Measurements from ENCODE around the gene C6orf47. TPM values are rescaled to one million over a fixed set of nuclear protein-coding genes. Genes with fewer than 3 reads are reported as not detected.

Gene C6orf47
- total and polyA plus RNA-seq, 2 of the 13 experiments (the other 11 are each of a cell fraction or from before 2014, with no cell fraction given), result 1.7 to 18.1 TPM

DNA sequence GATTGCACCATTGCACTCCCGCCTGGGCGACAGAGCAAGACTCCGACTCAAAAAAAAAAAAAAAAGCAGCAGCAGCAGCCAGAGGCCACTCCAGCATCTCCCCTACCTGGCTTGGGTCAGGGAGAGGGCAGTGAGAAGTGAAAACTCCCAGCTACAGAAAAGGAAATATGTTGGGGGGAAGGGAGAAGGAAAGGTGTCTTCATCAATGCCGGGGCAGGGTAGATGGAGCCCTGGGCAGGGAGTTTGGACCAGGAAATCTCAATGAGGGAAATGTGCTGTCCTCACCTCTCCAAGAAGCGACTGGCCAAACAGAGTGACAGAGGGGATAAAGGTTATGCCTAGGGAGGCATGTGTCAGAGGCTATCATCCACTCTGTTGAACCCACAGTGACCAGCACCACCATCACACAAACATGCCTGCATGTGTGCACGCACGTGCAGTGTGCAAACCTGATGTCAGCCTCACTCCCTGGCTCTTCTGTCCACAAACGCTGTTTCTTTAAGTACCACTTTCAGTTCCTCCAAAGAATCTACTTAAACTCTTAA lies 46.4 kb downstream of the C6orf47 start (continued):
- TF ChIP-seq HMG20A (CRISPR knock-in tag; IDR thresholded peaks at IDR 0.05; ENCODE audit: borderline replicate concordance), result 0 out of 2 replicates have a peak, but pooled peaks have one; percentile 0
- TF ChIP-seq MXI1 (IDR thresholded peaks at IDR 0.05; ENCODE audit: borderline replicate concordance, low read depth, low read length), result peak; percentile 61; the same call in 1 of the 3 replicates
- no peak for TF ChIP-seq RNF2 (conservative IDR thresholded peaks at IDR 0.05; ENCODE audit: low read depth)
- TF ChIP-seq, protein P1, sequence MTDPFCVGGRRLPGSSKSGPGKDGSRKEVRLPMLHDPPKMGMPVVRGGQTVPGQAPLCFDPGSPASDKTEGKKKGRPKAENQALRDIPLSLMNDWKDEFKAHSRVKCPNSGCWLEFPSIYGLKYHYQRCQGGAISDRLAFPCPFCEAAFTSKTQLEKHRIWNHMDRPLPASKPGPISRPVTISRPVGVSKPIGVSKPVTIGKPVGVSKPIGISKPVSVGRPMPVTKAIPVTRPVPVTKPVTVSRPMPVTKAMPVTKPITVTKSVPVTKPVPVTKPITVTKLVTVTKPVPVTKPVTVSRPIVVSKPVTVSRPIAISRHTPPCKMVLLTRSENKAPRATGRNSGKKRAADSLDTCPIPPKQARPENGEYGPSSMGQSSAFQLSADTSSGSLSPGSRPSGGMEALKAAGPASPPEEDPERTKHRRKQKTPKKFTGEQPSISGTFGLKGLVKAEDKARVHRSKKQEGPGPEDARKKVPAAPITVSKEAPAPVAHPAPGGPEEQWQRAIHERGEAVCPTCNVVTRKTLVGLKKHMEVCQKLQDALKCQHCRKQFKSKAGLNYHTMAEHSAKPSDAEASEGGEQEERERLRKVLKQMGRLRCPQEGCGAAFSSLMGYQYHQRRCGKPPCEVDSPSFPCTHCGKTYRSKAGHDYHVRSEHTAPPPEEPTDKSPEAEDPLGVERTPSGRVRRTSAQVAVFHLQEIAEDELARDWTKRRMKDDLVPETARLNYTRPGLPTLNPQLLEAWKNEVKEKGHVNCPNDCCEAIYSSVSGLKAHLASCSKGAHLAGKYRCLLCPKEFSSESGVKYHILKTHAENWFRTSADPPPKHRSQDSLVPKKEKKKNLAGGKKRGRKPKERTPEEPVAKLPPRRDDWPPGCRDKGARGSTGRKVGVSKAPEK (CRISPR knock-in tag; IDR thresholded peaks at IDR 0.05; ENCODE audit: borderline replicate concordance), result peak; percentile 19; the same call in 1 of the 2 replicates
- TF ChIP-seq ZNF7 (CRISPR knock-in tag; IDR thresholded peaks at IDR 0.05), result peak; percentile 76
- 0 out of 2 replicates have a peak, but pooled peaks have one; percentile 37 for TF ChIP-seq ZNF547 (CRISPR knock-in tag; IDR thresholded peaks at IDR 0.05)
- TF ChIP-seq, protein P2, sequence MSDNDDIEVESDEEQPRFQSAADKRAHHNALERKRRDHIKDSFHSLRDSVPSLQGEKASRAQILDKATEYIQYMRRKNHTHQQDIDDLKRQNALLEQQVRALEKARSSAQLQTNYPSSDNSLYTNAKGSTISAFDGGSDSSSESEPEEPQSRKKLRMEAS (IDR thresholded peaks at IDR 0.05), result peak; percentile 59; the same call in 1 of the 2 replicates
- TF ChIP-seq, protein P3, sequence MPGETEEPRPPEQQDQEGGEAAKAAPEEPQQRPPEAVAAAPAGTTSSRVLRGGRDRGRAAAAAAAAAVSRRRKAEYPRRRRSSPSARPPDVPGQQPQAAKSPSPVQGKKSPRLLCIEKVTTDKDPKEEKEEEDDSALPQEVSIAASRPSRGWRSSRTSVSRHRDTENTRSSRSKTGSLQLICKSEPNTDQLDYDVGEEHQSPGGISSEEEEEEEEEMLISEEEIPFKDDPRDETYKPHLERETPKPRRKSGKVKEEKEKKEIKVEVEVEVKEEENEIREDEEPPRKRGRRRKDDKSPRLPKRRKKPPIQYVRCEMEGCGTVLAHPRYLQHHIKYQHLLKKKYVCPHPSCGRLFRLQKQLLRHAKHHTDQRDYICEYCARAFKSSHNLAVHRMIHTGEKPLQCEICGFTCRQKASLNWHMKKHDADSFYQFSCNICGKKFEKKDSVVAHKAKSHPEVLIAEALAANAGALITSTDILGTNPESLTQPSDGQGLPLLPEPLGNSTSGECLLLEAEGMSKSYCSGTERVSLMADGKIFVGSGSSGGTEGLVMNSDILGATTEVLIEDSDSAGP (CRISPR knock-in tag; IDR thresholded peaks at IDR 0.05; ENCODE audit: borderline replicate concordance), result peak; percentile 51; the same call in 1 of the 2 replicates
- TF ChIP-seq, protein P4, sequence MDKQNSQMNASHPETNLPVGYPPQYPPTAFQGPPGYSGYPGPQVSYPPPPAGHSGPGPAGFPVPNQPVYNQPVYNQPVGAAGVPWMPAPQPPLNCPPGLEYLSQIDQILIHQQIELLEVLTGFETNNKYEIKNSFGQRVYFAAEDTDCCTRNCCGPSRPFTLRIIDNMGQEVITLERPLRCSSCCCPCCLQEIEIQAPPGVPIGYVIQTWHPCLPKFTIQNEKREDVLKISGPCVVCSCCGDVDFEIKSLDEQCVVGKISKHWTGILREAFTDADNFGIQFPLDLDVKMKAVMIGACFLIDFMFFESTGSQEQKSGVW (CRISPR knock-in tag; IDR thresholded peaks at IDR 0.05; ENCODE audit: borderline replicate concordance), result no peak
- no peak for TF ChIP-seq FOXA1 (IDR thresholded peaks at IDR 0.05)
- peak; percentile 59 for TF ChIP-seq FOXA1 (CRISPR knock-in tag; IDR thresholded peaks at IDR 0.05)
- TF ChIP-seq ZNF441 (CRISPR knock-in tag; IDR thresholded peaks at IDR 0.05; ENCODE audit: borderline replicate concordance), result peak; percentile 99
- peak in 1 of 2 experiments; percentile 43; a peak in 2 of 4 replicates for TF ChIP-seq POLR2A (IDR thresholded peaks at IDR 0.05; ENCODE audit: insufficient read depth in 1 of 2, low read depth in 2 of 2, low read length in 2 of 2)
- TF ChIP-seq ARID2 (CRISPR knock-in tag; IDR thresholded peaks at IDR 0.05; ENCODE audit: borderline replicate concordance), result no peak; the same call in 1 of the 2 replicates
- TF ChIP-seq, protein P5, sequence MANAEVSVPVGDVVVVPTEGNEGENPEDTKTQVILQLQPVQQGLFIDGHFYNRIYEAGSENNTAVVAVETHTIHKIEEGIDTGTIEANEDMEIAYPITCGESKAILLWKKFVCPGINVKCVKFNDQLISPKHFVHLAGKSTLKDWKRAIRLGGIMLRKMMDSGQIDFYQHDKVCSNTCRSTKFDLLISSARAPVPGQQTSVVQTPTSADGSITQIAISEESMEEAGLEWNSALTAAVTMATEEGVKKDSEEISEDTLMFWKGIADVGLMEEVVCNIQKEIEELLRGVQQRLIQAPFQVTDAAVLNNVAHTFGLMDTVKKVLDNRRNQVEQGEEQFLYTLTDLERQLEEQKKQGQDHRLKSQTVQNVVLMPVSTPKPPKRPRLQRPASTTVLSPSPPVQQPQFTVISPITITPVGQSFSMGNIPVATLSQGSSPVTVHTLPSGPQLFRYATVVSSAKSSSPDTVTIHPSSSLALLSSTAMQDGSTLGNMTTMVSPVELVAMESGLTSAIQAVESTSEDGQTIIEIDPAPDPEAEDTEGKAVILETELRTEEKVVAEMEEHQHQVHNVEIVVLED (CRISPR knock-in tag; IDR thresholded peaks at IDR 0.05; ENCODE audit: borderline replicate concordance), result 0 out of 2 replicates have a peak, but pooled peaks have one; percentile 20
- TF ChIP-seq SAP130 (CRISPR knock-in tag; IDR thresholded peaks at IDR 0.05; ENCODE audit: low read depth), result peak; percentile 43; the same call in 1 of the 2 replicates
- TF ChIP-seq ZBTB20 (CRISPR knock-in tag; IDR thresholded peaks at IDR 0.05; ENCODE audit: borderline replicate concordance, low read depth), result no peak
- TF ChIP-seq LCORL (IDR thresholded peaks at IDR 0.05), result no peak
- 0 out of 2 replicates have a peak, but pooled peaks have one; percentile 1 for TF ChIP-seq LCORL (CRISPR knock-in tag; IDR thresholded peaks at IDR 0.05)
- TF ChIP-seq EHMT2 (IDR thresholded peaks at IDR 0.05; ENCODE audit: borderline replicate concordance, low read depth, low read length), result no peak
- TF ChIP-seq, protein P6, sequence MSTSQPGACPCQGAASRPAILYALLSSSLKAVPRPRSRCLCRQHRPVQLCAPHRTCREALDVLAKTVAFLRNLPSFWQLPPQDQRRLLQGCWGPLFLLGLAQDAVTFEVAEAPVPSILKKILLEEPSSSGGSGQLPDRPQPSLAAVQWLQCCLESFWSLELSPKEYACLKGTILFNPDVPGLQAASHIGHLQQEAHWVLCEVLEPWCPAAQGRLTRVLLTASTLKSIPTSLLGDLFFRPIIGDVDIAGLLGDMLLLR (CRISPR knock-in tag; IDR thresholded peaks at IDR 0.05), result no peak
- peak; percentile 62; the same call in 1 of the 2 replicates for TF ChIP-seq ZNF644 (CRISPR knock-in tag; IDR thresholded peaks at IDR 0.05; ENCODE audit: low read depth)
- peak; percentile 56 for TF ChIP-seq ZNF335 (CRISPR knock-in tag; IDR thresholded peaks at IDR 0.05)
- TF ChIP-seq ZBTB42 (CRISPR knock-in tag; IDR thresholded peaks at IDR 0.05), result no peak

All from HepG2 (cell line).